ENCODE measurements around the gene MUC20. TPM values are rescaled to one million over a fixed set of nuclear protein-coding genes. Genes with fewer than 3 reads are reported as not detected.
"Not testable (repeated sequence)": the region's sequence is repeated elsewhere in the genome, so short reads cannot be mapped to it uniquely, and the experiment has no call there.

MUC20 gene
- total and polyA plus RNA-seq, 11 donors: 0.21 to 8.4 (median 3.2) TPM

- H3K27ac ChIP-seq, H3K9me3 ChIP-seq, DNase-seq, H3K27me3 ChIP-seq, ATAC-seq, H3K4me3 ChIP-seq: not testable (repeated sequence)
- Histone ChIP-seq H3K36me3 (peaks cover 0 to 76% (median 51%) of the 10 kb centered on the region in 9 donors), H3K4me1 (peaks cover 0 to 17% (median 9%) of the 10 kb centered on the region in 12 donors)
- intact Hi-C loops (cut with DNase I): loop anchor here in 1 of 10 donors (10.0 kb wide), 1 partner anchor 290 kb away; no protein-coding TSS in a partner anchor
- 71 to 94% (median 89%) methylated on average over 8 to 9 of the region's 10 CpGs for WGBS, 4 donors
These were observed 36.1 kb upstream of the MUC20 start for GRCh38 chr3:195684527-195685257.

DNA sequence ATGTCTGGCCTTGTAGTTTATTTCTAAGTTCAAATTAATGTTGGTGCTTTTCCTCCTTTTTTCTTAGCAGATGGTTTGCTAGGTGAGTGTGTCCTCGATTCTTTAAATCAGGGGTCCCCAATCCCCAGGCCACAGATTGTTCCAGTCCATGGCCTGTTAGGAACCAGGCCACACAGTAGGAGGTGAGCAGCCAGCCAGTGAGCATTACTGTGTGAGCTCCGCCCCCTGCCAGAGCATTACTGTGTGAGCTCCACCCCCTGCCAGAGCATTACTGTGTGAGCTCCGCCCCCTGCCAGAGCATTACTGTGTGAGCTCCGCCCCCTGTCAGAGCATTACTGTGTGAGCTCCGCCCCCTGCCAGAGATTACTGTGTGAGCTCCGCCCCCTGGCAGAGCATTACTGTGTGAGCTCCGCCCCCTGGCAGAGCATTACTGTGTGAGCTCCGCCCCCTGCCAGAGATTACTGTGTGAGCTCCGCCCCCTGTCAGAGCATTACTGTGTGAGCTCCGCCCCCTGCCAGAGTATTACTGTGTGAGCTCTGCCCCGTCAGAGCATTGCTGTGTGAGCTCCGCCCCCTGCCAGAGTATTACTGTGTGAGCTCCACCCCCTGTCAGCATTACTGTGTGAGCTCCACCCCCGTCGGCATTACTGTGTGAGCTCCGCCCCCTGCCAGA, 34.1 kb upstream of the MUC20 start:
- Histone ChIP-seq H3K27ac (peak overlapping the region in 1 of 12 donors; percentile 69), H3K36me3 (peaks cover 0 to 76% (median 52%) of the 10 kb centered on the region in 9 donors), H3K4me1 (peaks cover 0 to 18% (median 9%) of the 10 kb centered on the region in 12 donors)
- WGBS, 4 donors: 86 to 96% (median 95%) methylated on average over 5 to 15 of the region's 15 CpGs
- H3K9me3 ChIP-seq, ATAC-seq, H3K27me3 ChIP-seq, DNase-seq, H3K4me3 ChIP-seq: not testable (repeated sequence)
- intact Hi-C loops (cut with DNase I): loop anchor here in 1 of 10 donors (10.0 kb wide), 1 partner anchor 288 kb away; no protein-coding TSS in a partner anchor

DNA sequence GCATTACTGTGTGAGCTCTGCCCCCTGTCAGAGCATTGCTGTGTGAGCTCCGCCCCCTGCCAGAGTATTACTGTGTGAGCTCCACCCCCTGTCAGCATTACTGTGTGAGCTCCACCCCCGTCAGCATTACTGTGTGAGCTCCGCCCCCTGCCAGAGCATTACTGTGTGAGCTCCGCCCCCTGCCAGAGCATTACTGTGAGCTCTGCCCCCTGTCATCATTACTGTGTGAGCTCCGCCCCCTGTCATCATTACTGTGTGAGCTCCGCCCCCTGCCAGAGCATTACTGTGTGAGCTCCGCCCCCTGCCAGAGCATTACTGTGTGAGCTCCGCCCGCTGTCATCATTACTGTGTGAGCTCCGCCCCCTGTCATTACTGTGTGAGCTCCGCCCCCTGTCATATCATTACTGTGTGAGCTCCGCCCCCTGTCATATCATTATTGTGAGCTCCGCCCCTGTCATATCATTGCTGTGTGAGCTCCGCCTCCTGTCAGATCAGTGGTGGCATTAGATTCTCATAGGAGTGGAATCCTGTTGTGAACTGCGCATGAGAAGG, 33.5 kb upstream of the MUC20 start:
- Histone ChIP-seq H3K27ac (peak overlapping the region in 4 of 12 donors; percentile 19 to 69 (median 36)), H3K36me3 (peaks cover 0 to 77% (median 58%) of the 10 kb centered on the region in 9 donors), H3K4me1 (peaks cover 0 to 18% (median 9%) of the 10 kb centered on the region in 12 donors)
- DNase-seq, H3K9me3 ChIP-seq, H3K27me3 ChIP-seq, H3K4me3 ChIP-seq: not testable (repeated sequence)
- intact Hi-C loops (cut with DNase I): loop anchor here in 1 of 10 donors (10.0 kb wide), 1 partner anchor 288 kb away; no protein-coding TSS in a partner anchor
- ATAC-seq: peak in 1 of 4 donors; percentile 12
- 92 to 99% (median 96%) methylated on average over 12 to 15 of the region's 15 CpGs for WGBS, 4 donors

GRCh38 chr3:195688471-195689183, 32.2 kb upstream of the MUC20 start:
- intact Hi-C loops (cut with DNase I): loop anchor here in 1 of 10 donors (10.0 kb wide), 1 partner anchor 286 kb away; no protein-coding TSS in a partner anchor
- H3K4me3 ChIP-seq, H3K9me3 ChIP-seq, H3K27me3 ChIP-seq, DNase-seq: not testable (repeated sequence)
- ATAC-seq: peak; percentile 54 to 72 (median 69)
- peaks cover 0 to 77% (median 60%) of the 10 kb centered on the region in 9 donors for H3K36me3 ChIP-seq
- H3K27ac ChIP-seq: peak overlapping the region in 8 of 12 donors; percentile 0 to 69 (median 36)
- WGBS, 4 donors: 35 to 46% (median 37%) methylated on average over 4 to 6 of the region's 14 CpGs
- H3K4me1 ChIP-seq: peaks cover 0 to 18% (median 9%) of the 10 kb centered on the region in 12 donors

GRCh38 chr3:195689184-195690070, 31.4 kb upstream of the MUC20 start:
- not testable (repeated sequence) for H3K4me3 ChIP-seq, H3K9me3 ChIP-seq, H3K27me3 ChIP-seq
- Histone ChIP-seq H3K4me1 (peaks cover 0 to 18% (median 9%) of the 10 kb centered on the region in 12 donors), H3K27ac (peak overlapping the region in 9 of 12 donors; percentile 2 to 68 (median 36)), H3K36me3 (peaks cover 0 to 77% (median 58%) of the 10 kb centered on the region in 9 donors)
- peak in 1 of 5 donors; percentile 40 for DNase-seq
- peak; percentile 21 to 55 (median 54) for ATAC-seq
- intact Hi-C loops (cut with DNase I): loop anchor here in 1 of 10 donors (10.0 kb wide), 1 partner anchor 285 kb away; no protein-coding TSS in a partner anchor
- WGBS, 4 donors: 55 to 68% (median 59%) methylated on average over 21 of the region's 21 CpGs
